Stomach (tissue), 9 donors: Measurements from ENCODE around the gene KLHL40. TPM values are rescaled to one million over a fixed set of nuclear protein-coding genes. Genes with fewer than 3 reads are reported as not detected.
A peak's percentile ranks its signal among the peaks of the same experiment; 100 is the strongest.

ENCODE experiments used
- DNase-seq, 2 donors: peaks; one replicate each; pipeline versions ENCODE4 v3.0.0 to v3.0.0-alpha.2; 2013 to 2019
- H3K27ac ChIP-seq, 5 donors: fragments of 200-600 bp in 4 of 5; sonication (generic) in 4 of 5; one replicate each; pipeline ENCODE4 v1.5.1; 2013 to 2019; ENCODE audit warnings: mild to moderate bottlenecking in 1 of 5, moderate library complexity in 1 of 5
- H3K27me3 ChIP-seq, 3 donors: fragments of 200-600 bp; sonication (generic); one replicate each; pipeline ENCODE4 v1.5.1; 2017 to 2019; ENCODE audit warnings: mixed run types in 1 of 3
- H3K36me3 ChIP-seq, 4 donors: fragments of 200-600 bp; sonication (generic); 1 replicate in 3 of 4; 2 replicates in 1 of 4; pipeline ENCODE4 v1.5.1; 2016 to 2019
- H3K4me1 ChIP-seq, 4 donors: fragments of 200-600 bp; sonication (generic); one replicate each; pipeline ENCODE4 v1.5.1; 2016 to 2019
- H3K4me3 ChIP-seq, 4 donors: fragments of 200-600 bp; sonication (generic) in 3 of 4; one replicate each; pipeline ENCODE4 v1.5.1; 2016 to 2019; ENCODE audit warnings: mild to moderate bottlenecking in 1 of 4
- H3K9me3 ChIP-seq, 4 donors: fragments of 200-600 bp; sonication (generic); one replicate each; pipeline ENCODE4 v1.5.1; 2016 to 2019
- CTCF ChIP-seq, 7 experiments: fragments of 450-650 bp in 4 of 7; fragments of 200-600 bp in 3 of 7; sonication (generic) in 3 of 7; IDR thresholded peaks; one replicate each; pipeline ENCODE4 v1.5.1; 2016 to 2019; ENCODE audit warnings: antibody characterized with exemption in 7 of 7, control low read depth in 2 of 7, mild to moderate bottlenecking in 1 of 7
- EP300 ChIP-seq: sonication (generic); formaldehyde crosslinking; IDR thresholded peaks from one replicate; pipeline ENCODE4 v1.6.1; 2017; ENCODE audit warnings: antibody characterized with exemption
- POLR2A ChIP-seq, 4 donors: fragments of 450-650 bp; IDR thresholded peaks; one replicate each; pipeline ENCODE4 v1.6.1; 2016; ENCODE audit warnings: antibody characterized with exemption in 4 of 4, control low read depth in 2 of 4, mild to moderate bottlenecking in 1 of 4, moderate library complexity in 1 of 4
- POLR2AphosphoS5 ChIP-seq, 3 donors: sonication (generic); formaldehyde crosslinking; IDR thresholded peaks; one replicate each; pipeline ENCODE4 v1.6.1; 2016; ENCODE audit warnings: antibody characterized with exemption in 3 of 3
- WGBS, 5 donors: extraction: QIAGEN DNeasy Blood & Tissue Kit in 3 of 5; methylation state at CpG; one replicate each; pipeline versions ENCODE4 v1.1.5 to v1.1.7; 2013 to 2018; 5-methylcytosine and 5-hydroxymethylcytosine counted together
- intact Hi-C: fragments of 100-400 bp; cut with DNase I; formaldehyde crosslinking; loops from one replicate; pipeline ENCODE4 v1.15.1; 2023; ENCODE audit warnings: low total_unique reads
- polyA plus RNA-seq, 3 donors: library from polyadenylated mRNA; stranded (reverse); fragments of 200-250 nt; gene quantifications; one replicate each; pipeline ENCODE4 v1.2.3, GENCODE V29; 2013
- total RNA-seq, 5 donors: library from RNA; depleted of rRNA; stranded (reverse); fragments of >200 nt; gene quantifications; one replicate each; pipeline versions ENCODE4 v1.1.0 to v1.2.3, GENCODE V29; 2014 to 2016
- donor health status: healthy with polysubstance abuse.
- donor health status: Bipolar disorder and iron deficiency.
- donor health status: healthy.

Gene KLHL40
- total and polyA plus RNA-seq, 8 donors = 0.05 to 2.0 (median 0.18) TPM; not detected in 5

GRCh38 chr3:42704136-42704841 lies 19.0 kb downstream of the KLHL40 start:
- H3K36me3 ChIP-seq = no peaks in the 10 kb centered on the region
- H3K4me3 ChIP-seq = no peak overlapping the region
- H3K27ac ChIP-seq = no peak overlapping the region
- no peak for TF ChIP-seq POLR2AphosphoS5 (IDR thresholded peaks at IDR 0.05)
- TF ChIP-seq CTCF (IDR thresholded peaks at IDR 0.05) = no peak
- TF ChIP-seq POLR2A (IDR thresholded peaks at IDR 0.05) = no peak
- no peak for TF ChIP-seq EP300
- H3K27me3 ChIP-seq = peaks cover 0 to 17% (median 0%) of the 10 kb centered on the region in 3 donors
- WGBS, 5 donors = 76 to 92% (median 87%) methylated on average over 3 to 8 of the region's 8 CpGs
- H3K9me3 ChIP-seq = no peaks in the 10 kb centered on the region
- intact Hi-C loops = no loop called here
- H3K4me1 ChIP-seq = peaks cover 0 to 4% (median 0%) of the 10 kb centered on the region in 4 donors
- DNase-seq = no peak

GRCh38 chr3:42705058-42705767 lies 19.9 kb downstream of the KLHL40 start:
- 67 to 78% (median 71%) methylated on average over 6 to 7 of the region's 7 CpGs for WGBS, 5 donors
- no peak overlapping the region for H3K4me3 ChIP-seq
- TF ChIP-seq CTCF (IDR thresholded peaks at IDR 0.05) (no peak), EP300 (no peak), POLR2A (IDR thresholded peaks at IDR 0.05) (no peak), POLR2AphosphoS5 (IDR thresholded peaks at IDR 0.05) (no peak)
- H3K27me3 ChIP-seq = peaks cover 0 to 17% (median 0%) of the 10 kb centered on the region in 3 donors
- peaks cover 0 to 4% (median 0%) of the 10 kb centered on the region in 4 donors for H3K4me1 ChIP-seq
- no peaks in the 10 kb centered on the region for H3K9me3 ChIP-seq
- H3K27ac ChIP-seq = no peak overlapping the region
- intact Hi-C loops = no loop called here
- DNase-seq = peak in 1 of 2 donors; percentile 10
- H3K36me3 ChIP-seq = no peaks in the 10 kb centered on the region

GRCh38 chr3:42705962-42706585 lies 20.7 kb downstream of the KLHL40 start:
- H3K9me3 ChIP-seq = no peaks in the 10 kb centered on the region
- H3K27ac ChIP-seq = no peak overlapping the region
- 71 to 80% (median 76%) methylated on average over 9 to 10 of the region's 10 CpGs for WGBS, 5 donors
- H3K4me3 ChIP-seq = no peak overlapping the region
- peaks cover 0 to 4% (median 0%) of the 10 kb centered on the region in 4 donors for H3K4me1 ChIP-seq
- H3K27me3 ChIP-seq = peaks cover 0 to 17% (median 0%) of the 10 kb centered on the region in 3 donors
- intact Hi-C loops = no loop called here
- no peak for TF ChIP-seq POLR2A (IDR thresholded peaks at IDR 0.05)
- TF ChIP-seq CTCF (IDR thresholded peaks at IDR 0.05) = no peak
- no peak for TF ChIP-seq EP300
- no peak for TF ChIP-seq POLR2AphosphoS5 (IDR thresholded peaks at IDR 0.05)
- H3K36me3 ChIP-seq = no peaks in the 10 kb centered on the region
- DNase-seq = no peak

GRCh38 chr3:42706721-42707619 lies 21.6 kb downstream of the KLHL40 start:
- TF ChIP-seq POLR2A (IDR thresholded peaks at IDR 0.05) (no peak), CTCF (IDR thresholded peaks at IDR 0.05) (no peak), POLR2AphosphoS5 (IDR thresholded peaks at IDR 0.05) (no peak), EP300 (no peak)
- 65 to 77% (median 75%) methylated on average over 7 of the region's 7 CpGs for WGBS, 5 donors
- no peak overlapping the region for H3K27ac ChIP-seq
- intact Hi-C loops = no loop called here
- H3K36me3 ChIP-seq = no peaks in the 10 kb centered on the region
- no peaks in the 10 kb centered on the region for H3K9me3 ChIP-seq
- H3K4me1 ChIP-seq = no peaks in the 10 kb centered on the region
- peaks cover 0 to 11% (median 0%) of the 10 kb centered on the region in 3 donors for H3K27me3 ChIP-seq
- no peak for DNase-seq
- no peak overlapping the region for H3K4me3 ChIP-seq
